Activated CD4-positive, alpha-beta T cell treated with anti-CD3 and anti-CD28 coated beads, Interleukin-2, amount 10 ng/mL, durations not matched to agents 7 days and 5 days (primary cell): Measurements from ENCODE around the gene ABHD17C. TPM values are rescaled to one million over a fixed set of nuclear protein-coding genes. Genes with fewer than 3 reads are reported as not detected.
"Not testable (repeated sequence)": the region's sequence is repeated elsewhere in the genome, so short reads cannot be mapped to it uniquely, and the experiment has no call there.

Experiments
- CTCF ChIA-PET: fragments of 350-600 bp; sonication (Branson Sonifier 250); formaldehyde crosslinking; loops from one replicate; lab custom pipeline; 2021; ENCODE audit warnings: antibody characterized with exemption; lab: Charles Lee
- POLR2A ChIA-PET: fragments of 350-600 bp; sonication (Branson Sonifier 250); formaldehyde crosslinking; loops from one replicate; lab custom pipeline; 2021; ENCODE audit warnings: antibody characterized with exemption; lab: Charles Lee
- DNase-seq: peaks from one replicate; pipeline ENCODE4 v3.0.0-alpha.2; 2020
- H3K27ac Mint-ChIP-seq: one replicate; pipeline ENCODE4 v1.8.0; 2021; ENCODE audit warnings: mild to moderate bottlenecking, moderate library complexity, mixed read lengths
- H3K27me3 Mint-ChIP-seq: one replicate; pipeline ENCODE4 v1.8.0; 2021; ENCODE audit warnings: mixed read lengths
- H3K36me3 Mint-ChIP-seq: one replicate; pipeline ENCODE4 v1.8.0; 2021; ENCODE audit warnings: low read depth, mixed read lengths
- H3K4me1 Mint-ChIP-seq: one replicate; pipeline ENCODE4 v1.8.0; 2021; ENCODE audit warnings: mixed read lengths
- H3K4me3 Mint-ChIP-seq: one replicate; pipeline ENCODE4 v1.8.0; 2021; ENCODE audit warnings: mild to moderate bottlenecking, moderate library complexity, mixed read lengths
- H3K9me3 Mint-ChIP-seq: one replicate; pipeline ENCODE4 v1.8.0; 2021; ENCODE audit warnings: mixed read lengths
- total RNA-seq, 2 experiments: library from RNA; stranded (reverse); gene quantifications; one replicate each; pipeline ENCODE4 v1.2.3, GENCODE V29; 2021

The ABHD17C gene
- total RNA-seq = 1 to 10 TPM; 4.0 to 5.6 TPM

DNA sequence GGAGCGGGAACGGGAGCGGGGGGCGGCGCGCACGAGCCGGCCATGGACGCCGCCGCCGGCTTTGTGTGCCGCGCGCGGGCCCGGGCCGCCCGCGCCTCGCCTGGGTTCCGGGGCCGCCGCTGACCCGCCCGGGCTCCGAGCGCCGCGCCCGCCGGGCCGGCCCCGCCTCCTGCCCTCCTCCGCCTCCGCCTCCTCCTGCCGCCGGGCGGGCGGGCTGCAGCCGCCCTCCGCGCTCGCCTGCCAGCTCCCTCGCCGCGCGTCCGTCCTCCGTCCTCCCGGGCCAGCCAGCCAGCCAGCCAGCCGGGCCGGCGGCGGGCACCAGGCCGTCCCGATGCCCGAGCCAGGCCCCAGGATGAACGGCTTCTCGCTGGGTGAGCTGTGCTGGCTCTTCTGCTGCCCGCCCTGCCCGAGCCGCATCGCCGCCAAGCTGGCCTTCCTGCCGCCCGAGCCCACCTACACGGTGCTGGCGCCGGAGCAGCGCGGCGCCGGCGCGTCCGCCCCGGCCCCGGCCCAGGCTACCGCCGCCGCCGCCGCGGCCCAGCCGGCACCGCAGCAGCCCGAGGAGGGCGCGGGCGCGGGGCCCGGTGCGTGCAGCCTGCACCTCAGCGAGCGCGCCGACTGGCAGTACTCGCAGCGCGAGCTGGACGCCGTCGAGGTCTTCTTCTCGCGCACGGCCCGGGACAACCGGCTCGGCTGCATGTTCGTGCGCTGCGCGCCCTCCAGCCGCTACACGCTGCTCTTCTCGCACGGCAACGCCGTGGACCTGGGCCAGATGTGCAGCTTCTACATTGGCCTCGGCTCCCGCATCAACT, at the start of gene ABHD17C:
TSS of gene ABHD17C (plus strand) at position 212 of the 812 bp plus-strand sequence. CDS start at position 332, 120 bp downstream.
- Mint-ChIP-seq H3K27me3 (peaks cover 29% of the 10 kb centered on the region), H3K9me3 (no peaks in the 10 kb centered on the region), H3K27ac (peak within 1 kb of the TSS; percentile 84), H3K4me3 (peak within 1 kb of the TSS; percentile 83), H3K4me1 (peaks cover 18% of the 10 kb centered on the region), H3K36me3 (no peaks in the 10 kb centered on the region)
- ChIA-PET POLR2A (interaction anchor here (0.5 to 0.6 kb wide), 2 partner anchors 25 to 866 kb away, joined by 3 to 9 read pairs; no protein-coding TSS in a partner anchor), CTCF (interaction anchor here (0.6 to 1.2 kb wide), 3 partner anchors 9 to 22 kb away, joined by 3 to 6 read pairs (median 3); no protein-coding TSS in a partner anchor)
- DNase-seq = peak; percentile 44

DNA sequence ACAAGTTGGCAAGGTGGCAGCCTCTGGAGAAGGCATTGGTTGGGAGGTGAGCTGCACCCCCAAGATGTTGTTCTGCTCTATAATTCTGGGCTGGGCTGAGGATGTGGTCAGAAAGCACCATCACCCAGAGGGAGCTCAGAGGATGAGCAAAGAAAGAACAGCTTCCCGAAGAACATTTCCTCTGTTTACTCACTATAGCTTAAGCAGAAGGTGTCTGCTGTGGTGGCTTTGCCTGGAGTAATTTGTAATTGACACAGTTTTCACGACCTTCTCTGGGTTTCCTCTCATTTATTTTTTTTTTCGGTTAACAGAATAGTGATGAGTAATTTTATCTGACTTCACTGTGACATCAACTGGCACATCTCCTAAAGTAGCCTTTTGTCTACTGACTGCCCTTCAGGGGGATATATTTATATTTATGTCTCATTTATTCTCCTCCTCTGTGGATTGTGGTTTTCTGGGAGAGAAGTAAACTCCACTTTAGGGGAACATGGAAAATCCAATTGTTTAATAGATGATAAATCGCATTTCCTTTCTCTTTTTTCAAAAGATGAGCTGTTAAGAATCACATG, 49.5 kb upstream of the ABHD17C start:
- Mint-ChIP-seq H3K4me1 (peaks cover 4% of the 10 kb centered on the region), H3K36me3 (no peaks in the 10 kb centered on the region), H3K9me3 (peaks cover 12% of the 10 kb centered on the region), H3K27me3 (no peaks in the 10 kb centered on the region), H3K27ac (no peak overlapping the region), H3K4me3 (no peak overlapping the region)
- DNase-seq = no peak
- ChIA-PET CTCF (interaction anchor here (1.0 kb wide), 1 partner anchor 15 kb away, joined by 3 read pairs; no protein-coding TSS in a partner anchor), POLR2A (no interaction called here)

DNA sequence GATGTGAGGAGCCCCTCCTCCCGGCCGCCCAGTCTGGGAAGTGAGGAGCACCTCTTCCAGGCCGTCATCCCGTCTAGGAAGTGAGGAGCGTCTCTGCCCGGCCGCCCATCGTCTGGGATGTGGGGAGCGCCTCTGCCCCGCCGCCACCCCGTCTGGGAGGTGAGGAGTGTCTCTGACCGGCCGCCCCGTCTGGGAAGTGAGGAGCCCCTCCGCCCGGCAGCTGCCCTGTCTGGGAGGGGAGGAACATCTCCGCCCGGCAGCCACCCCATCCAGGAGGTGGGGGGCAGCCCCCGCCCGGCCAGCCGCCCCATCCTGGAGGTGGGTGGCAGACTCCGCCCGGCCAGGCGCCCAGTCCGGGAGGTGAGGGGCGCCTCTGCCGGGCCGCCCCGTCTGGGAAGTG, 47.7 kb upstream of the ABHD17C start:
- not testable (repeated sequence) for H3K4me3 Mint-ChIP-seq, H3K27ac Mint-ChIP-seq

DNA sequence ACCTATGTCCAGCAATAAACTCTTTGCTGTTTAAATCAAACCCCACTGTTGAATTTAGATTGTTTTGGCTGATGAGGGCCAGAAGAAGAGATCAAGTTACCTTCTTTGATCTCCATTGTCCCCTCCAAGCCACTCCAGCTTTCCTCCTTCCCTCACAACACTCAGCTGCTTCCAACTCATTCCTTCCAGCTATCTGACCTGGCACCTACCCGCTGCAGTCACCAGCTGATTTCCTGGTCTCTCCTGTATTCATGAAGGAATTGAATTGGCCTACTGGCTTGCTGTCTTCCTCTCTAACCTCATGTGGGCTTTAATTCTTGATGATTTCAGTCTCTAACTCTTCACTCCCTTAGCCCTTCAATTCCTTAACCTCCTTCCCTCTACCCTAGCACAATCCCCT, 40.8 kb upstream of the ABHD17C start:
- DNase-seq = no peak
- Mint-ChIP-seq H3K4me3 (no peak overlapping the region), H3K36me3 (no peaks in the 10 kb centered on the region), H3K27me3 (peaks cover 13% of the 10 kb centered on the region), H3K4me1 (no peaks in the 10 kb centered on the region), H3K27ac (no peak overlapping the region), H3K9me3 (peaks cover 6% of the 10 kb centered on the region)
- ChIA-PET CTCF (interaction anchor here (0.6 kb wide), 1 partner anchor 1403 kb away, joined by 3 read pairs; no protein-coding TSS in a partner anchor), POLR2A (no interaction called here)

More for the DNA sequence above, 47.7 kb upstream of the ABHD17C start:
- H3K4me1 Mint-ChIP-seq, H3K36me3 Mint-ChIP-seq, H3K9me3 Mint-ChIP-seq, H3K27me3 Mint-ChIP-seq, POLR2A ChIA-PET, DNase-seq: not testable (repeated sequence)
- CTCF ChIA-PET = interaction anchor here (0.6 kb wide), 1 partner anchor 32 kb away, joined by 3 read pairs; no protein-coding TSS in a partner anchor

DNA sequence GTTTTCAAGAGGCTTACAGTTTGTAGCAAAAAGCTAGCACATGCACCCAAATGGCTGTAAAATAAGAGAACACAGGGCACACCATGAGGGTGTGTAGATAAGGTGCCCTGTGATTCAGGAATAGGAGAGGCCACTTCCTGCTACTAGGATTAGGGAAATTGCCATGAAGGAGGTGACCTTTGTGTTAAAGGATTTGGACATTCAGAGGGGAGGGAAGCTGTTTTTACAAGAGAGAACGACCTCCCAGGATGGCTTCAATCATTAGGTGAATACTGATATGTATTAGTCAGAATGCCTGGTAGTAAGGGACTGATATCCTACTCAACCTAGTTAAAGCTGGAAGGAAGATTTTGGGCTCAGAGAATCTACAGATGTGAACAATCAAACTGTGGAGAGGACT, 35.7 kb upstream of the ABHD17C start:
- ChIA-PET POLR2A (no interaction called here), CTCF (no interaction called here)
- no peak for DNase-seq
- no peaks in the 10 kb centered on the region for H3K9me3 Mint-ChIP-seq
- peaks cover 19% of the 10 kb centered on the region for H3K27me3 Mint-ChIP-seq
- no peak overlapping the region for H3K4me3 Mint-ChIP-seq
- no peaks in the 10 kb centered on the region for H3K36me3 Mint-ChIP-seq
- no peaks in the 10 kb centered on the region for H3K4me1 Mint-ChIP-seq
- H3K27ac Mint-ChIP-seq = no peak overlapping the region

DNA sequence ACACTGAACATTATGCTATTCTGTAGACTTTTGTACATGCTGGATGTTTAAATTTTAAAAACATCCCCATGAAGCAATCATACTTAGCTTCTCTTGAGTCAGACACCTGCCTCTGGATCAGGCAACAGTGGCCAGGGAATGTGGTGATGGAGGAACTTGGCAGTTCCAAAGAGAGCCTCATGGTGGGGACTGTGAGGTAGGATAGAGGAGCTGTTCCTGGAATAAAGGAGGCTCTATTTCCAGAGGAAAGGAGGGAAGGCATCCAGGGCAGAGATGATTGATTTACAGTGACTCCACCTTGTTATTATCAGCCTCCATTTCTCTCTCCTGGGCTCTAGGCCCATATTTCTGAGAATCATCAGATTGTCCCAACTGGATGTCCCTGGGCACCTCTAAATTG, 35.0 kb upstream of the ABHD17C start:
- Mint-ChIP-seq H3K4me3 (no peak overlapping the region), H3K9me3 (no peaks in the 10 kb centered on the region), H3K4me1 (no peaks in the 10 kb centered on the region), H3K36me3 (no peaks in the 10 kb centered on the region), H3K27ac (no peak overlapping the region), H3K27me3 (peaks cover 14% of the 10 kb centered on the region)
- CTCF ChIA-PET = no interaction called here
- DNase-seq = no peak
- POLR2A ChIA-PET = no interaction called here

DNA sequence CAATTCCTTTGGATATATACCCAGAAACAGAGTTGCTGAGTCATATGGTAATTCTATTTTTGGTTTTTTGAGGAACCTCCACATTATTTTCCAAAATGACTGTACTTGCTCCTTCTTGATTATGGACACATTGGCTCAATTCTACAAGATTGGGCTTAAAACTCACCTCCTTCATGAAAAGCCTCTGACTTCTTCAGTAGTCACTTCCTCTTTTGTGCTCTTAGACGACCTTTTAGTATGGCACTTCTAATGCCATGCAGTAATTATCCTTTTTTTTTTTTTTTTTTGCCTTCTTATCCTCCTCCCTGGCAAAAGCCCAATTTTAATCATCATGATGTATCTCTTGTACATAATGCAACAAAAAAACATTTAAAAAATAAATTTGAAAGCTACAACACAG, 33.0 kb upstream of the ABHD17C start:
- H3K27me3 Mint-ChIP-seq = peaks cover 14% of the 10 kb centered on the region
- H3K4me1 Mint-ChIP-seq = no peaks in the 10 kb centered on the region
- DNase-seq = no peak
- no peak overlapping the region for H3K27ac Mint-ChIP-seq
- CTCF ChIA-PET = no interaction called here
- POLR2A ChIA-PET = no interaction called here
- no peaks in the 10 kb centered on the region for H3K36me3 Mint-ChIP-seq
- no peaks in the 10 kb centered on the region for H3K9me3 Mint-ChIP-seq
- no peak overlapping the region for H3K4me3 Mint-ChIP-seq

DNA sequence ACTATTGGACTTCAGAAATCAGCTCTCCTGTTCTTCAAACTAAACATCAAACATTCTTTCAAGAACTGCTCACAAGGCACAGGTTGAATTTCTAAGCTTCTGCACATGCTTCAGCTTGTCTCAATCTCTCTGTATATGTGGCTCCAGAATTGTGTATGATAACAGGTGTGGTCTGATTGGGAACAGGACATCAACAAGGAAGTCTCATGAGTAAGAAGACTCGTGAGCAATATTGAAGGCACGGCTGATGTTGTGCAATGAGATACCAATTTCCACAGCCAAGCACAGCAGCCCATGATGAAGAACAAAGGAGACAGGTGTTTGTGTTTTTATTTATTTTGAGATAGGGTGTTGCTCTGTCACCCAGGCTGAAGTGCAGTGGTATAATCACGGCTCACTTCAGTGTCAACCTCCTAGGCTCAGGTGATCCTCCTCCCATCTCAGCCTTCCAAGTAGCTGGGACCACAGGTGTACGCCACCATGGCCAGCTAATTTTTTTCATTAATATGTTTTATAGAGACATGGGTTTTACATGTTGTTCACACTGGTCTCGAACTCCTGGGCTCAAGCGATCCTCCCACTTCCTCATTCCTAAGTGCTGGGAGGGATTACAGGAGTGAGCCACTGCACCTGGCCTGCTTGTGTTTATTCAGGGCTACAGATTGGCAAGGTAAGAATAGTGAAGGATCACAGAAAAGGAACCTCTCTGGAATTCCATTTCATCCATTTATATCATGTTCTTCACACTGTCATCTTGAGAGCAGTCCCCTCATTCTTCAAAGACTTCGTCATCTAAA, 32.2 kb upstream of the ABHD17C start:
- Mint-ChIP-seq H3K4me3 (no peak overlapping the region), H3K27ac (no peak overlapping the region), H3K4me1 (no peaks in the 10 kb centered on the region), H3K36me3 (no peaks in the 10 kb centered on the region), H3K9me3 (no peaks in the 10 kb centered on the region), H3K27me3 (peaks cover 14% of the 10 kb centered on the region)
- CTCF ChIA-PET = no interaction called here
- DNase-seq = no peak
- POLR2A ChIA-PET = no interaction called here

DNA sequence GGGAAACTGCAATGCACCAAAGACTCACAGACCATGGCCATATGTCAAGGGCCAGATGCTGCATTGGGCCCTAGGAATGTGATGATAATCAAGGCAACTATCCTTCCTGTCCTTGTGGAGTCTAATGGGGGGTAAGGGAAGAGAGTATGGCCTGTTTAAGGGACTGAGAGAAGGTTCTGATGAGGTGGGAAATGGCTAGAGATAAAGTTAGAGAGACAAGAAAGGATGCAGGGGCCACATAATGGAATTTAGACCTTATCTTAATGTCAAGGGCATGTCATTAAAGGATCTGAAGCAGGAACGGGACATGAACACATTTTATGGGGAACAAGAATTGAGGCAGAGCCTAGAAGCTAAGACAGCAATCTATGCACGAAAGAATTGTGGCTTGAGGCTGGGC, 30.0 kb upstream of the ABHD17C start:
- Mint-ChIP-seq H3K27ac (no peak overlapping the region), H3K4me1 (no peaks in the 10 kb centered on the region), H3K4me3 (no peak overlapping the region), H3K36me3 (no peaks in the 10 kb centered on the region), H3K9me3 (no peaks in the 10 kb centered on the region), H3K27me3 (peaks cover 20% of the 10 kb centered on the region)
- CTCF ChIA-PET = no interaction called here
- POLR2A ChIA-PET = no interaction called here
- DNase-seq = no peak

DNA sequence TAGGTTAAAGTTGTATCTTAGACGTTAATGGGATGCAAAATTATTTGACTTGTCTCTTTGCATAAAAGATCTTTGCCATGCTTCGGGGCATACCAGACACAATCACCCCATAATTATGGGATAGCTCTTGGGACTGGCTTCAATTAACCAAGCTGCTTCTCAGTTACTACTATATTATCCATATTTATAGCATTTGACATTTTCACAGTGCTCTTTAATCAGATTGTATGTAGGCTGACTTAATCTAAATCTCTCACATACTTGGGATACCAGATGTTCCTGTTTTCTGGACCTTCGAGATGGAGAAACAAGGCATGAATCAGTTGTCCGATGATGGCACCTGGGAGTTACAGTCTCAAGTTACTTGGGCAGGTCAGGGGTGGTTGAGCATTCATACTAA, 27.2 kb upstream of the ABHD17C start:
- ChIA-PET CTCF (no interaction called here), POLR2A (no interaction called here)
- H3K4me3 Mint-ChIP-seq = no peak overlapping the region
- H3K27me3 Mint-ChIP-seq = peaks cover 12% of the 10 kb centered on the region
- no peaks in the 10 kb centered on the region for H3K4me1 Mint-ChIP-seq
- no peaks in the 10 kb centered on the region for H3K36me3 Mint-ChIP-seq
- no peak for DNase-seq
- no peaks in the 10 kb centered on the region for H3K9me3 Mint-ChIP-seq
- no peak overlapping the region for H3K27ac Mint-ChIP-seq

DNA sequence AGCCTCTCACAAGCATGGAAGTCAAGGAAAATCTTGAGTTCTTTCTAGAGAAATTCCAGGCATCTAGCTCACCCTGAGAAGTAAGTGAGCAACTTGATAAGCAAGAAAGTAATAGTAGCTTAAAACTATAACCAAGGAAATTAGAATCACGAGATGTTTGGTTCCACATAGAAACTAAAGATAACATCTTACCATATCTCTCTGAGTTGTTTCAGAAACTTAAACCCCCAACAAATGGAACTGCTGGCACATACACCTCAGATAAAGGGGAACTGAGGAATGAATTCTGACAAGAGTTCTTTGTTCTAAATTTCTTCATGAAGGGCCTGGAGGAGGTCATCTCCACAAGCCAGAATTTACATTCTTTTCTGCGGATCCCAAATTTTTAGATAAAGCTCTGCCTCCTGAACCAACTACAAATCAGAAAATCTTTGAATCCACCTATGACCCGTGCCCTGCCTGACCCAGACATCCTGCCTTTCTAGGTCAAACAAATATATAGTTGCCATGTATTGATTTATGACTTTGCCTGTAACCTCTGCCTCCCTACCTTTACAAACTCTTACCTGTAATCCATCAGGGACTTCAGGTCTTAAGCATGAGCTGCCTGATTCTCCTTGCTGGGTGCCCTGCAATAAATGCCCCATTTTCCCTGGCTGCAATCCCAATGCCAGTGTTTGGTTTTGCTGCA, 26.4 kb upstream of the ABHD17C start:
- Mint-ChIP-seq H3K9me3 (no peaks in the 10 kb centered on the region), H3K27me3 (peaks cover 12% of the 10 kb centered on the region), H3K27ac (no peak overlapping the region), H3K4me1 (no peaks in the 10 kb centered on the region), H3K36me3 (no peaks in the 10 kb centered on the region), H3K4me3 (no peak overlapping the region)
- no peak for DNase-seq
- ChIA-PET POLR2A (no interaction called here), CTCF (no interaction called here)

DNA sequence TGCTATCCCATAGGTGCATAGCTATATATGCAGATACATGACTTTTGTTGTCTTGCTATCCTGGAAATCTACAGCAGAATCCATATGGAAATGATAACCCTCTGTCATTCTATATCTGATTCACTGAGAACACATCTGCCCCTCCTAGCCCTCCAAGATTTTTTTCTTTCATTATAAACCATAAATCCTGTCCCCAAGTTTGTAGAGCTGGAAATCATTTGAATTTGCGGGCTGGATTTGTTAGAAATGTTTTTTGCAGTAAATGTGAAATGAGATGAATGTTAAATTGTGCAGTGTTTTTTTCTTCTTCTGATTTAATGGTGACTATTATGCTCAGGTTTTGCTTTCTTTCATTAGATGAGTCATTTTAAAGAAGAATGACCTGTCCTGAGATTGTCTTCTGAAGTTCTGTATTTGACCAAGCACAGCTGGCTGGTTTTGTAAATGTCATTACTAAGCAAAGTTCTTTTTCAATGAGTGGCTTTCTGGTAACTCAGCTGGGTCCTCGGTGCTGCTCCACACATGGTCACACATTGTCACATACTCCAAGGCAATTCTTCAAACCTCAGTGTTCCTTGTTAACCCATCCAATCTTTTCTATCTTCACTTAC, 25.3 kb upstream of the ABHD17C start:
- Mint-ChIP-seq H3K27ac (no peak overlapping the region), H3K36me3 (no peaks in the 10 kb centered on the region), H3K4me3 (no peak overlapping the region), H3K9me3 (no peaks in the 10 kb centered on the region), H3K27me3 (peaks cover 12% of the 10 kb centered on the region), H3K4me1 (no peaks in the 10 kb centered on the region)
- POLR2A ChIA-PET = no interaction called here
- no peak for DNase-seq
- CTCF ChIA-PET = no interaction called here
